HG02943 (cell line): ENCODE data around the gene RCVRN.

Source experiments
- ATAC-seq: cut with Tn5 transposase; IDR thresholded peaks from one replicate; pipeline ENCODE4 v1.9.1; 2021; ENCODE audit warnings: mild to moderate bottlenecking, low read depth, moderate library complexity; ENCODE audit not compliant: unreplicated experiment

Gene RCVRN

DNA sequence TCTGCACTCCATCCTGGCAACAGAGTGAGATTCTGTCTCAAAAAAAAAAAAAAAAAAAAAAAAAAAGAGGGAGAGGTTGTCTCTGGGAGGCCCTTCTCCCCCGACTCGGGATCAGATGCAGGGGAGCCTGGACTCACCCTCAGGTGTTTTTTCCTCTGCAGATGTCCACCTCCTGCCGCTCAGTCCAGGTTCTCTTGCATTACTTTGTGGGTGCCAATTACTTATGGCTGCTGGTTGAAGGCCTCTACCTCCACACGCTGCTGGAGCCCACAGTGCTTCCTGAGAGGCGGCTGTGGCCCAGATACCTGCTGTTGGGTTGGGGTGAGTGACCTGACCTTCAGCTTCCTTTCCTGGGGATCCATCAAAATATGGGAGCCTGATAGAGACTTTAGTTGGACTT lies 45.3 kb downstream of the RCVRN start:
- no peak for ATAC-seq

GRCh38 chr17:9855036-9855435 lies 50.0 kb downstream of the RCVRN start:
- no peak for ATAC-seq

DNA sequence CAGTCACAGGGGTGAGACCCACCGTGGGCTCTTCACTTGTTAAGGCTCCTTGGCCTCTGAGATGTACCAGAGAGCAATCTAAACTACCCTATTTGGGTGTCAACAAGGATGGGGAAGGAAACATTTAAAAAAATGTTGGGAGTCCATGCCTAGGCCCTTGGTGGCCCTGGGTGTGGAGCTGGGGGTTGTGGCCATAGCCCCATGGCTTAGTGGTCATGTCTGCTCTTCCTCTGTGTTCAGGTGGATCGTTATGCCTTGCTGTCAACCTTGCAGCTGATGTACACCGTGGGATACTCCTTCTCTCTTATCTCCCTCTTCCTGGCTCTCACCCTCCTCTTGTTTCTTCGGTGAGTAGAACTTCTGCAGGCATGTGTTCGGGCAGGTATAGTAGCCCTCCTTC lies 50.8 kb downstream of the RCVRN start:
- no peak for ATAC-seq

DNA sequence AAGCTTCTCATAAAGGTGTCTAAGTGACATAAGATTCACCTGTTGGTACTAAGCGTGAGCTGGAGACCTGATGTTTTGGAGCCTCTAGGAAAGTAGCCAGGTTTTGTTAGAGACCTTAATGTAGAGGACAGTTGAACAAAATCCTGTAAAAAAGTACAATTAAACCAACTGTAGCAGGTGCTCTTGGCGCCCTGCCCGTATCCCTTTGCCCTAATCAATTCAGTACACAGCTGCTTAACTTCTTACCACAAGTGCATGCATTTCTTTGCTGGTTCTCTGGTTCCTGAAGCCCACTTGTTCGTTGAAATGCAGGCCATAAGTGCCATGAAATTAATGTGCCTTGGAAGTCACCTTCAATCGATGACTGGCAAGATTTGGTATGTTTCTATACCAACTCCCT lies 54.9 kb downstream of the RCVRN start:
- no peak for ATAC-seq
